HG03196 (cell line): Measurements from ENCODE around the gene EDNRA.
"Not testable (repeated sequence)": the region's sequence is repeated elsewhere in the genome, so short reads cannot be mapped to it uniquely, and the experiment has no call there.

Experiments used
- ATAC-seq: cut with Tn5 transposase; IDR thresholded peaks from one replicate; pipeline ENCODE4 v1.9.1; 2021; ENCODE audit not compliant: unreplicated experiment

EDNRA gene

GRCh38 chr4:147480891-147481576 is at the start of gene EDNRA:
EDNRA (plus strand) TSS chr4:147481097; CDS start chr4:147485682, 4,585 bp downstream.
- no peak for ATAC-seq

DNA sequence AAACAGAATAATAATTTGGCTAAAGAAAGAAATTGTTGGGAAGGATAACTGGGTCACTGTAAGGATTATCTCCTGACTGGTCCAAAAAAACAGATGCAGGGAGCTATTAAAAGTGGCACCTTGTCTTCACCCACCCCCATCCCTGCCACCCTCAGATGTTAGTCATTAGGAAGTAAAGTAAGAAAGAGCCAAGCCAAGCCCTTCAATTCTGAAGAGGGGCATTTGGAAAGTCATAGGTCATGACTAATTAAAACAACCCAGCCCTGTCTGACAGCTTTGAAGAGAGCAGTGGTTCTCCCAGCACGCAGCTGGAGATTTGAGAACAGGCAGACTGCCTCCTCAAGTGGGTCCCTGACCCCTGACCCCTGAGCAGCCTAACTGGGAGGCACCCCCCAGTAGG is 46.5 kb upstream of the EDNRA start:
- ATAC-seq: not testable (repeated sequence)

DNA sequence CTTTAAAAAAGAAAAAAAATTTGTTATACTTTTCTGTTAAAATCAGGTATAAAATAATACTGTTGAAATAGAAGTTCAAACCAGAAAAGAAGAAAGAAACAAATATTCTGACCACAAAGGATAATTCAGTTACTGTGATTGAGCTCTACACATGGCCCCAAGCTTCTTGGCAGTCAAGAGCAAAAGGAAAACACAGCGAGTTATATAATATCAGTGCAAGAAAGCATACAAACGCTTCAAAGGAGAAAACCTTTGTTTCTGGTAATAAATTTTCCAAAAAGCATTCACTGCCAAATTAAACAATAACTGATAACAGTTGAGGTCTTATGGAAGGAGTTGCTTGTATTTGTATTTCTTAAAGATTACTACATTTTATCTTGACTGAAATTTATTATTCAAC is 40.5 kb upstream of the EDNRA start:
- ATAC-seq: no peak

DNA sequence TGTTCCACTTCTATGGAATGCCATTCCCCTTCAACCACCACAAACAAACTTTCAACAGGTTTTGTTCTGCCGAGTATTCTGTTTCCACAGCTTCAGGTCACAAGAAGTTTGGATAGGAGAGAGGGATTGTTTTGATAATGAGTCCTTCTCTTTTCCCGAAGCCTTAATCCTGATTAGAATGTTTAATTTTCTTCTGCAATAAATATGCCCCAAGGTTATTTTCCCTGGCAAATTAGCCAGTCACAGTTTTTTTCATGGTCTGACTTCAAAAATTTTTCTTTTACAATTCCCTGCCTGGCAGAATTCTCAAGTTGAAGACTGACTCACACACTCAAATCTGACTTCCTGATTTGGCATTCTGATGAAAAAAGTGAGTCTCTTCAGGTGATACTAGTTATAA is 33.1 kb upstream of the EDNRA start:
- no peak for ATAC-seq

DNA sequence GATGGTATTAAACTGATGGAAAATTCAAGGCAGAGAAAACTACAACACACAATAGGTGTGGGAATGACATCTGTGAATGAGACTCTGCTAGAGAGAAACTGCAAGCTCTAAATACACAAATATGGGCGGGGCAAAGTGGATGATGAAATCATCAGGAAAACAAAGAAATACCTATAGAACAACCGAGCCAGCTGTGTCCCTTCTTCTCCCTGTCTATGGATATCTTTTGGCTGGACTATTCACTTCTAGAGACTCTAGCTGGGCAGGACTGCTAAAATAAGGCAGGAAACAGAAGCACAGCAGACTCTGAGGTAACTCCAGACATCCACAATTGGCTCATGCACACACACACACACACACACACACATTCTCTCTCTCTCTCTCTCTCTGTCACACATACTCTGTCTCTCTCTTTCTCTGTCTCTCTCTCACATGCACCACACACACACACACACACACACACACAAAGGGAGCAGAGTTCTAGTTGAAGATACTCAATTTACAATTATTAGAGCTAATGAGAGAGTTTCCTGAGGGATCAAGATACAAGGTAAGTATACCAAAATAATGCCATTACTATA is 27.2 kb upstream of the EDNRA start:
- no peak for ATAC-seq

- ATAC-seq: no peak
These were observed 24.2 kb upstream of the EDNRA start for GRCh38 chr4:147456706-147457105.

- ATAC-seq: no peak
These were observed 19.7 kb upstream of the EDNRA start for GRCh38 chr4:147461161-147461560.

- no peak for ATAC-seq
These were observed 17.8 kb upstream of the EDNRA start for GRCh38 chr4:147463065-147463464.

DNA sequence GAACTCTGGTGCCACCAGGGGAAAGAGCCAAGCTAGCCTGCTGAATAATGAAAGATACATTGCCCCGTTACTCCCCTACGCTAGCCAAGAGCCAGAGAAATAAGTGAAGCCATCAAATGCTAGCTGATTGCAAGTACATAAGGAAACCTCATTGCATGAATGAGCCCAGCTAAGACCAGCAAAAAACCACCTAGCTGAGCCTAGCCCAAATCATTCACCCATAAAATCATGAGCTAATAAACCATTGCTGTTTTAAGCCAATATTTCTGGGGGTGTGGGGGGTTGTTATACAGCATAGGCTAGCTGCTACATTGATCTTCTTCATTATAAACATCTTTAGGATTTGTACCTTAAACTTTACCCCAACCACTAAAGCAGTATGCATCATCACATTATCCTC is 15.4 kb upstream of the EDNRA start:
- no peak for ATAC-seq

GRCh38 chr4:147477439-147477838 is 3.5 kb upstream of the EDNRA start:
- ATAC-seq: peak; percentile 60

GRCh38 chr4:147479376-147479775 is 1.5 kb upstream of the EDNRA start:
- ATAC-seq: no peak

GRCh38 chr4:147479786-147480185 is 1.1 kb upstream of the EDNRA start:
- ATAC-seq: no peak

DNA sequence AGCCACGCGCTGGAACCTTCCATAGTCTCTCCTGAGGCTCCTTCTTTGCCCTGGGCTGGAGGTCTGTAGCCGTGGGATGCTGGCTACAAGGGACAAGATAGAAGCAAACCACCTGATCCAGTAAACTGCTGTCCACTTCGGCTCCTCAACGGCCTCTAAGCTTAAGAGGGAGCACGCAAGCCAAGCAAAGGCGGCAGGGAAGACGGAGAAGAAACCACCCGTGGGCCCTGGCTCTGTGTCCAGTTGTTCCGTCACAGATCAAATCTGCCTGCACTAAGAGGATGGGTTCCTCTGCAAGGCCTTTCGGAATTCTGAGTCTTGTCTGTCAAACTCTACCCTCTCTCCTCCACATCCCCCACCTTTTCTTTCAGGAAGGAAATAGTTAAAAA is 401 bp upstream of the EDNRA start:
- ATAC-seq: no peak

- no peak for ATAC-seq
These were observed 746 bp downstream of the EDNRA start for GRCh38 chr4:147481577-147482109.

DNA sequence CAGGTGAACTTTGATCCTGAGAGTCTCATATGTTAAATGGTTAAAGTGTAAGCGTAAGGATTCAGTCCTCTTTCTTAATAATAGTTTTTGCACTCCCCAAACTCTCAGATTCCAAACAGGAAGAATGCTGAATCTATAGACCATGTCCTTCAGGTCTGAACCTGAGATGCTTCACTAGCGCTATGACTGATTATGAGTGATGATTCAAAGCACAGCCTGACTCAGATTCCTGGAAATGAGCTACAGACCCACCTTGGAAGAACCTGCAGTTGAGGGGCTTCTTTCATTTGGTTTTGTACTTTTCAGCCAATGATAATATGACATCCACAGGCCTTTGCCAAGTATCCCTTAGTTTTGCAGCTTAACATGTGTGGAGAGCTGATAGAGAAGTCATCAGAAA is 1.4 kb downstream of the EDNRA start:
- no peak for ATAC-seq

- ATAC-seq: no peak
These were observed 4.3 kb downstream of the EDNRA start for GRCh38 chr4:147485167-147485566.

- ATAC-seq: no peak
These were observed 6.7 kb downstream of the EDNRA start for GRCh38 chr4:147487616-147488015.

GRCh38 chr4:147488556-147488955 is 7.7 kb downstream of the EDNRA start:
- ATAC-seq: no peak

DNA sequence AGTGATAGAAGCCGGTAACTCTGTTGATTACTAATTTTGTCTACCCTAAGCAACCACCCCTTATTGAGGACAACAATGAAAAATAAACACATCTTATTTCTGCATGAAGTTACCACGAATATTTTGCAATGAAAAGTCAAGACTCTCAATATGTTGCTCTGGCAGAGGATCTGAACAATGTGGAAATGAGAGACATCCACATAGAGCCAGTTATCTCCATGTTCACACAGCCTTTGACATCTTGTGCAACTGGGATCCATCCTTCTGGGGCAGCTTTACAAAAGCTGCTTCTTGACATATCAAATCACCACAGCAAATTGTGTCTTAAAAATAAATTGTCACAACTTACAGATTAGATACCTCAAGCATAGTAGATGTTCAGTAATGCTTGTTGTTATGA is 10.2 kb downstream of the EDNRA start:
- ATAC-seq: no peak

DNA sequence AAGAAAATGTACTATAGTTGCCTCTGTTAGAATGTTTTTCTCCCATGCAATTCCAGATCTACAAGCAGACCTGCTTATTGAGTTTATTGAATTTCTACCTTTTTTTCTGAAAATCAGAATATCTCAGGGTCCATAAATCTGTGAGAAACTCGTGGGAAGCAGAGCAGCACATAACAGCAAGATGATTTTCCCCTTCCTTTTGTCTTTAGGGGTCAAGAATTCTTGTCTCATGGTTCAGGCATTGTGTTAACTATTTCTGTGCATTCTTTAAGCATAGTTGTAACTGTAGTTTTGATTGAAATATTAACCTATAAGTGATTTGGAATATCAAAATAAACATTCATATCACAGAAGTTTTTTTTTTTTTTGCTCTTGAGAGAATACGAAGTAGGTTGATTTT is 11.4 kb downstream of the EDNRA start:
- no peak for ATAC-seq

DNA sequence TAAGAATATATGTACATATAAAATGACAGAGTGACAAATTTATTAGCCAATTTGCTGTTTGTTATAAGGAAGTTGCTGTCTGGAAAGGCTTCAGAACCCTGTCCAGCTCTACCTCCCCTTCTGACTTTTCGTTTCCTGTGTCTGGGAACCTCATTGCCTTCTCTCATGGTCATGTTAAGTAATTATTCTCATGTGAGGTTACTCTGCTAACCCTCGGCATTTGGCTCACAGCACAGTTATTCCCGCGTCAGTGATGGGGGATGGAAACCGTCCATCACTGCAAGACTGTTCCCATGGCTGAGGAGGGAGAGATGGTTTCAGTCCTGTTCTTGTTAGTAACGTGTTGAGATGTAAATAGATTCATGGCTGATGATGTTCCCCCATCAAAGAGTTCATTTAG is 11.9 kb downstream of the EDNRA start:
- ATAC-seq: no peak

- no peak for ATAC-seq
These were observed 12.4 kb downstream of the EDNRA start for GRCh38 chr4:147493307-147493706.

DNA sequence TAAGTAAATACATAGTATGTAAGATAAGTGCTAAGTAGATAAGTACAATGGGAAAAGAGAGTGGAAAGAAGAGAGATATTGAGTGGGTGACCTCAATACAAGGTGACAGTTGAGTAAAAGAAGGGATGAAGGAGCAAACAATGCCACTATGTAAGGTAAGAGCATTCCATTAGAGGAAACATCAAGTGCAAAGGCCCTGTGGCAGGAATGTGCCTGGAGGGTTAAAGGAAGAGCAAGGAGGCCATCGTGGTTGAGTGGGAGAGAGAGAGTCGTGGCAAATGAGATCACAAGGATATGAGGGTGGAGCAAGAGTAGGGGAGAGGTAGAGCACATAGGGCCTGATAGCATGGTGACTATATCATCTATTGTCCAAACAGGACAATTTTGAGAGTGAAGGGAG is 13.4 kb downstream of the EDNRA start:
- no peak for ATAC-seq
